HL-60 (cell line): Measurements from ENCODE around the gene SIPA1L3.

Experiments
- POLR2AphosphoS5 ChIP-seq: IDR thresholded peaks from 2 replicates; pipeline ENCODE4 v1.6.1; 2012; ENCODE audit warnings: low read depth
- REST ChIP-seq: IDR thresholded peaks from 2 replicates; pipeline ENCODE4 v1.6.1; 2012; ENCODE audit warnings: low read depth; ENCODE audit not compliant: insufficient replicate concordance
- TF ChIP-seq, protein P1 (sequence below): IDR thresholded peaks from one replicate; pipeline ENCODE4 v1.5.1; 2011; ENCODE audit warnings: low read length, control low read depth, inconsistent platforms; ENCODE audit not compliant: insufficient read depth

GRCh38 chr19:38033658-38034491 is 126.9 kb downstream of the SIPA1L3 start:
- TF ChIP-seq, protein P1, sequence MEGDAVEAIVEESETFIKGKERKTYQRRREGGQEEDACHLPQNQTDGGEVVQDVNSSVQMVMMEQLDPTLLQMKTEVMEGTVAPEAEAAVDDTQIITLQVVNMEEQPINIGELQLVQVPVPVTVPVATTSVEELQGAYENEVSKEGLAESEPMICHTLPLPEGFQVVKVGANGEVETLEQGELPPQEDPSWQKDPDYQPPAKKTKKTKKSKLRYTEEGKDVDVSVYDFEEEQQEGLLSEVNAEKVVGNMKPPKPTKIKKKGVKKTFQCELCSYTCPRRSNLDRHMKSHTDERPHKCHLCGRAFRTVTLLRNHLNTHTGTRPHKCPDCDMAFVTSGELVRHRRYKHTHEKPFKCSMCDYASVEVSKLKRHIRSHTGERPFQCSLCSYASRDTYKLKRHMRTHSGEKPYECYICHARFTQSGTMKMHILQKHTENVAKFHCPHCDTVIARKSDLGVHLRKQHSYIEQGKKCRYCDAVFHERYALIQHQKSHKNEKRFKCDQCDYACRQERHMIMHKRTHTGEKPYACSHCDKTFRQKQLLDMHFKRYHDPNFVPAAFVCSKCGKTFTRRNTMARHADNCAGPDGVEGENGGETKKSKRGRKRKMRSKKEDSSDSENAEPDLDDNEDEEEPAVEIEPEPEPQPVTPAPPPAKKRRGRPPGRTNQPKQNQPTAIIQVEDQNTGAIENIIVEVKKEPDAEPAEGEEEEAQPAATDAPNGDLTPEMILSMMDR, result no peak
- no peak for TF ChIP-seq REST
- TF ChIP-seq POLR2AphosphoS5, result no peak
